Gastroesophageal sphincter (tissue), 4 donors: ENCODE results near the gene CARTPT. TPM values are rescaled to one million over a fixed set of nuclear protein-coding genes. Genes with fewer than 3 reads are reported as not detected.

Experiments used
- ATAC-seq: fragments of 150-250 bp; one replicate; pipeline ENCODE4 v1.9.1; 2016; ENCODE audit warnings: mild to moderate bottlenecking, moderate library complexity
- H3K27ac ChIP-seq, 4 donors: fragments of 200-600 bp; sonication (generic) in 3 of 4; 1 replicate in 3 of 4; 2 replicates in 1 of 4; pipeline ENCODE4 v1.5.1; 2016 to 2019
- H3K27me3 ChIP-seq: fragments of 200-600 bp; sonication (generic); one replicate; pipeline ENCODE4 v1.5.1; 2019
- H3K36me3 ChIP-seq, 2 donors: fragments of 200-600 bp; sonication (generic); one replicate each; pipeline ENCODE4 v1.5.1; 2019; ENCODE audit warnings: control low read depth in 1 of 2
- H3K4me1 ChIP-seq, 3 donors: fragments of 200-600 bp; sonication (generic); 1 replicate in 2 of 3; 2 replicates in 1 of 3; pipeline ENCODE4 v1.5.1; 2016 to 2019; ENCODE audit warnings: control low read depth in 2 of 3
- H3K4me3 ChIP-seq, 2 donors: fragments of 200-600 bp; sonication (generic); one replicate each; pipeline ENCODE4 v1.5.1; 2019; ENCODE audit warnings: mild to moderate bottlenecking in 1 of 2, moderate library complexity in 1 of 2
- H3K9me3 ChIP-seq, 3 donors: fragments of 200-600 bp; sonication (generic); one replicate each; pipeline ENCODE4 v1.5.1; 2017 to 2019; ENCODE audit warnings: control low read depth in 2 of 3
- EP300 ChIP-seq: sonication (generic); formaldehyde crosslinking; IDR thresholded peaks from one replicate; pipeline ENCODE4 v1.6.1; 2017; ENCODE audit warnings: antibody characterized with exemption, mild to moderate bottlenecking
- POLR2A ChIP-seq, 2 donors: fragments of 450-650 bp; IDR thresholded peaks; one replicate each; pipeline ENCODE4 v1.6.1; 2017; ENCODE audit warnings: antibody characterized with exemption in 2 of 2, mild to moderate bottlenecking in 2 of 2, moderate library complexity in 1 of 2
- POLR2AphosphoS5 ChIP-seq: sonication (generic); formaldehyde crosslinking; IDR thresholded peaks from one replicate; pipeline ENCODE4 v1.6.1; 2017; ENCODE audit warnings: antibody characterized with exemption
- WGBS, 2 donors: methylation state at CpG; one replicate each; pipeline ENCODE4 v1.1.5; 2018; ENCODE audit warnings: low coverage in 1 of 2; 5-methylcytosine and 5-hydroxymethylcytosine counted together
- total RNA-seq, 4 donors: library from RNA; depleted of rRNA; stranded (reverse); fragments of >200 nt; gene quantifications; one replicate each; pipeline ENCODE4 v1.1.0, GENCODE V29; 2016
- TF ChIP-seq, protein P1 (sequence below), 4 experiments: fragments of 200-600 bp in 2 of 4; fragments of 450-650 bp in 2 of 4; sonication (generic) in 1 of 4; IDR thresholded peaks; one replicate each; pipeline ENCODE4 v1.5.1; 2017 to 2019; ENCODE audit warnings: antibody characterized with exemption in 4 of 4, mild to moderate bottlenecking in 2 of 4, moderate library complexity in 2 of 4

The CARTPT gene
- total RNA-seq = 10 to 100 TPM in 1 of 4 donors, 1 to 10 TPM in 3; 1.1 to 40.2 (median 5.4) TPM

DNA sequence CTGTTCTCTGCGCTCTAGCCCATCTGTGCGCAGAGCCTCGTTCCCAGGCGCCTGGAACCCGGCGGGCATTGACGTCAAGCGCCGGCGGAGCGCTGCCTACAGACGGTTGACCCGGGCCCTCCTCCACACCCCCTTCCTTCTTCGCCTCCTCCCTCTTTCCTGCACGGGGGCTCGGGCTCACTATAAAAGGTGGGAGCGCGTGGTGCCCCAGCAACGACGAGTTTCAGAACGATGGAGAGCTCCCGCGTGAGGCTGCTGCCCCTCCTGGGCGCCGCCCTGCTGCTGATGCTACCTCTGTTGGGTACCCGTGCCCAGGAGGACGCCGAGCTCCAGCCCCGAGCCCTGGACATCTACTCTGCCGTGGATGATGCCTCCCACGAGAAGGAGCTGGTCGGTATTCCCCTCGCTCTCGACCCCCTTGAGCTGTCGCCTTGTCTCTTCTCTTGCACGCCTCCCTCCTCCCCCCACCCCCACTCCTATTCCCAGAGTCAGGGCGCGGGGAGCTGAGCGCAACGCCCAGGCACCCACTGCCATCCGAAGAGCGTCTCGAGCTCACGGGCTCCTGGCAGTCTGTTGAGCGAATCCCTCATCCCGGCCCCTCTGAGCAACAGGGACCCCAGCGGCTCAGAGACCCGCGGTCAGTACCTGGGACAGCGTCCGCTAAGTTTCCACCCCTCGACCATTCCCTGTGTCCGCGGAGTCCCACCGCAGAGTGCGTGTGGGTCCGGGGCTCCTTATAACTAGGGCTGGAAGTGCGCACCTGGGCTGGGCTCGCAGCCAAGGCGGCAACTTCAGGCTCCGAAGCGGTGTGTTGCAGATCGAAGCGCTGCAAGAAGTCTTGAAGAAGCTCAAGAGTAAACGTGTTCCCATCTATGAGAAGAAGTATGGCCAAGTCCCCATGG, at the start of gene CARTPT:
CARTPT (plus strand) TSS at position 213 of the 902 bp plus-strand sequence; CDS start at position 232, 19 bp downstream.
- ATAC-seq = no peak
- no peak within 1 kb of the TSS for H3K4me3 ChIP-seq
- H3K27me3 ChIP-seq = peaks cover 84% of the 10 kb centered on the region
- peaks cover 0 to 7% (median 0%) of the 10 kb centered on the region in 3 donors for H3K4me1 ChIP-seq
- 1 to 10% methylated on average over 2 to 13 of the region's 65 CpGs for WGBS, 2 donors
- peaks cover 0 to 6% (median 0%) of the 10 kb centered on the region in 3 donors for H3K9me3 ChIP-seq
- TF ChIP-seq, protein P1, sequence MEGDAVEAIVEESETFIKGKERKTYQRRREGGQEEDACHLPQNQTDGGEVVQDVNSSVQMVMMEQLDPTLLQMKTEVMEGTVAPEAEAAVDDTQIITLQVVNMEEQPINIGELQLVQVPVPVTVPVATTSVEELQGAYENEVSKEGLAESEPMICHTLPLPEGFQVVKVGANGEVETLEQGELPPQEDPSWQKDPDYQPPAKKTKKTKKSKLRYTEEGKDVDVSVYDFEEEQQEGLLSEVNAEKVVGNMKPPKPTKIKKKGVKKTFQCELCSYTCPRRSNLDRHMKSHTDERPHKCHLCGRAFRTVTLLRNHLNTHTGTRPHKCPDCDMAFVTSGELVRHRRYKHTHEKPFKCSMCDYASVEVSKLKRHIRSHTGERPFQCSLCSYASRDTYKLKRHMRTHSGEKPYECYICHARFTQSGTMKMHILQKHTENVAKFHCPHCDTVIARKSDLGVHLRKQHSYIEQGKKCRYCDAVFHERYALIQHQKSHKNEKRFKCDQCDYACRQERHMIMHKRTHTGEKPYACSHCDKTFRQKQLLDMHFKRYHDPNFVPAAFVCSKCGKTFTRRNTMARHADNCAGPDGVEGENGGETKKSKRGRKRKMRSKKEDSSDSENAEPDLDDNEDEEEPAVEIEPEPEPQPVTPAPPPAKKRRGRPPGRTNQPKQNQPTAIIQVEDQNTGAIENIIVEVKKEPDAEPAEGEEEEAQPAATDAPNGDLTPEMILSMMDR (IDR thresholded peaks at IDR 0.05) = no peak
- no peak for TF ChIP-seq POLR2A (IDR thresholded peaks at IDR 0.05)
- H3K36me3 ChIP-seq = no peaks in the 10 kb centered on the region
- H3K27ac ChIP-seq = no peak within 1 kb of the TSS

DNA sequence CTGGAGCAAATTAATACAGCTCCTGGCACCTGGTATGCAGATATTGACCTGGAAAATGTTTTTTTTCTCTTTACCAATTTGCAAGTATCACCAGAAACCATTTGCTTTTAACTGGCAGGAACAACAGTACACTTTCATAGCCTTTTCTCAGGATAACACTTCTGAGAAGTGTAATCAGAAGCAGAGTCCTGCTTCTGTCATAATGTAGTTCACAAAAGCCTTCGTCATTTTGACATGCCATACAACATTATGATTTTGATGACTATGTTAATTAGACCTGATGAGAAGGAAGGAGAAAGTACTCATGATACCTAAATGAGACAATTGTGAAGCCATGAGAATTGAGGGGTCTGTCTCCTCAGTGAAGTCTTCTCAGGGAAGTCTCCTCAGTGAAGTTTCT, 41.1 kb upstream of the CARTPT start:
- no peak for ATAC-seq
- no peaks in the 10 kb centered on the region for H3K4me1 ChIP-seq
- no peak overlapping the region for H3K4me3 ChIP-seq
- 75 to 100% methylated on average over 1 of the region's 1 CpG for whole genome bisulfite sequencing, 2 donors
- H3K9me3 ChIP-seq = no peaks in the 10 kb centered on the region
- no peak overlapping the region for H3K27ac ChIP-seq
- no peaks in the 10 kb centered on the region for H3K27me3 ChIP-seq
- no peaks in the 10 kb centered on the region for H3K36me3 ChIP-seq
- TF ChIP-seq EP300 (no peak), POLR2A (IDR thresholded peaks at IDR 0.05) (no peak), POLR2AphosphoS5 (no peak)
- TF ChIP-seq, protein P1 (IDR thresholded peaks at IDR 0.05) = no peak

DNA sequence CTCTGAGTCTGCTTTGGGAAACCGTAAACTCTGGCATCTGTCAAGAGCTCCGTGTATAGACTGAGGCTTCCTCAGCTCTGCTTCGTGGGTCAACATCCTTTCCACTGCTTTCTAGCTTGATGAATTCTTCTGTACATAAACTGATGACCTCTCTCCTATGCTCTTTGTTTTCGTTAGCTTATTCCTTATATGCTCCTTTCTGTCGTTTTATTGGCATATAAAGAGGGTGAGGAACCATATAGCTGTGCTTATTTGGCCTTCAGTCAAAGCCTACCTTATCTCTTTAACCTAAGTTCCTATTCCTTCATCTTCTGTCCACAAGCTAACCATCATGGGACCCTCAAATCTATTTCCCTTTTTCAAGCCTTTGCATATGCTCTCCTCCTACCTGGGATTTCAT, 39.4 kb upstream of the CARTPT start:
- Histone ChIP-seq H3K36me3 (no peaks in the 10 kb centered on the region), H3K27me3 (no peaks in the 10 kb centered on the region), H3K4me3 (no peak overlapping the region), H3K4me1 (no peaks in the 10 kb centered on the region), H3K9me3 (no peaks in the 10 kb centered on the region), H3K27ac (no peak overlapping the region)
- WGBS, 2 donors = 43 to 67% methylated on average over 3 to 5 of the region's 5 CpGs
- ATAC-seq = no peak
- TF ChIP-seq POLR2AphosphoS5 = no peak

DNA sequence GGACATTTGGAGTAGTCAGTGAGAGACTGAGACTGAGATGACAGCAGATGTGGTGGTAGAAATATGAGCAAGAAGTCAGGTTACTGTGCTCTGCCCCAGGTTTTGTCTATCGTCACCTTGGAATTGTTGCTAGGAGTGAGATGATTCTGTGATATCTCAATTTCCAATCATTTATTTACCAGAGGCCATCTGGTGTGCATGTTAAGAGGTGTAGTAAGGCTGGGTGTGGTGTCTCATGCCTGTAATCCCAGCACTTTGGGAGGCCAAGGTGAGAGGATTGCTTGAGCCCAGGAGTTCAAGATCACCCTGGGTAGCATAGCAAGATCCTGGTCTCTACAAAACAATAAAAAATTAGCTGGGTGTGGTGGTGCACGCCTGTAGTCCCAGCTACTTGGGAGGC, 38.6 kb upstream of the CARTPT start:
- ATAC-seq = no peak
- H3K27me3 ChIP-seq = no peaks in the 10 kb centered on the region
- WGBS, 2 donors = 71 to 86% methylated on average over 1 of the region's 2 CpGs
- no peaks in the 10 kb centered on the region for H3K4me1 ChIP-seq
- no peaks in the 10 kb centered on the region for H3K36me3 ChIP-seq
- H3K4me3 ChIP-seq = no peak overlapping the region
- H3K27ac ChIP-seq = no peak overlapping the region
- TF ChIP-seq, protein P1 (IDR thresholded peaks at IDR 0.05) = no peak
- TF ChIP-seq EP300 (no peak), POLR2AphosphoS5 (no peak), POLR2A (IDR thresholded peaks at IDR 0.05) (no peak)
- peaks cover 0 to 3% (median 0%) of the 10 kb centered on the region in 3 donors for H3K9me3 ChIP-seq

DNA sequence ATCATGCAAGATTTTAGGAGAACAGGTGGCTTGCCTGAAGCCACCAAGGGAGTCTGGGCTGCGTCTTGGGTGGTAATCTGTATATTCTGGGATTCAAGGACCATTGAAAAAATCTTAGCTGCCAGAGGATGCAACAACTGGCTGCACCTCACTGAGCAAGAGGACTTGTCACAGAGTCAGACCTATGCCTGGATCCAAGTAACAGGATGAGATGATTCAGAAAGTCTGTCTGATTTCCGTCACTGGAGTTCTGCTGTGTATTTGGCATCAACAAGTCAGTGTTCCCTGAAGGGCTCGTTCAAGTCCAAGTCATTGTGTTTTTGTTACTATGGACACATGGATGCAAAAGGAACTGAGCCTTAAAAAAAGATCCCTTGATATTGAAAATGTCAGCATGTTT, 37.8 kb upstream of the CARTPT start:
- TF ChIP-seq EP300 (no peak), POLR2AphosphoS5 (no peak), POLR2A (IDR thresholded peaks at IDR 0.05) (no peak)
- TF ChIP-seq, protein P1 (IDR thresholded peaks at IDR 0.05) = no peak
- 17 to 43% methylated on average over 3 of the region's 3 CpGs for WGBS, 2 donors
- Histone ChIP-seq H3K36me3 (no peaks in the 10 kb centered on the region), H3K27ac (no peak overlapping the region), H3K9me3 (peaks cover 0 to 9% (median 0%) of the 10 kb centered on the region in 3 donors), H3K4me1 (no peaks in the 10 kb centered on the region), H3K27me3 (no peaks in the 10 kb centered on the region), H3K4me3 (no peak overlapping the region)
- ATAC-seq = peak; percentile 39
